H1 (cell line): Measurements from ENCODE around the gene TMEM243. TPM values are rescaled to one million over a fixed set of nuclear protein-coding genes. Genes with fewer than 3 reads are reported as not detected.

Experiments used
- CTCF ChIA-PET: fragments of 300-600 bp; sonication (Branson Sonifier 250); formaldehyde crosslinking; loops from one replicate; lab custom pipeline; 2021; ENCODE audit not compliant: partially characterized antibody; lab: Charles Lee
- POLR2A ChIA-PET: fragments of 300-600 bp; sonication (Branson Sonifier 250); formaldehyde crosslinking; loops from one replicate; lab custom pipeline; 2021; ENCODE audit warnings: inconsistent platforms; ENCODE audit not compliant: partially characterized antibody; lab: Charles Lee
- DNase-seq, 2 experiments: peaks; one replicate each; pipeline versions ENCODE4 v3.0.0 to v3.0.0-alpha.2; 2010 to 2022; ENCODE audit warnings: low spot score in 2 of 2, low read depth in 1 of 2, mixed read lengths in 1 of 2
- FAIRE-seq: peaks from 2 replicates; lab custom pipeline; 2011; peaks lifted over from hg19 to GRCh38; lab: Jason Lieb, UNC
- H2AFZ ChIP-seq: 2 replicates; pipeline ENCODE4 v1.8.1; 2012; ENCODE audit warnings: low read length, inconsistent platforms
- H2AK5ac ChIP-seq: 2 replicates; pipeline ENCODE4 v1.6.1; 2013; ENCODE audit warnings: low read depth, low read length
- H2BK120ac ChIP-seq: replicated peaks from 2 replicates; pipeline ENCODE3; 2013; ENCODE audit warnings: low read depth, low read length, inconsistent platforms
- H2BK12ac ChIP-seq: 2 replicates; pipeline ENCODE4 v1.6.1; 2013; ENCODE audit warnings: low read depth, low read length
- H2BK15ac ChIP-seq: 2 replicates; pipeline ENCODE4 v1.6.1; 2013; ENCODE audit warnings: low read length
- H2BK20ac ChIP-seq: 2 replicates; pipeline ENCODE4 v1.6.1; 2013; ENCODE audit warnings: low read length
- H2BK5ac ChIP-seq: 2 replicates; pipeline ENCODE4 v1.6.1; 2013; ENCODE audit warnings: low read depth, low read length
- H3K14ac ChIP-seq: 2 replicates; pipeline ENCODE4 v1.6.1; 2013; ENCODE audit warnings: inconsistent platforms; ENCODE audit not compliant: insufficient read length
- H3K18ac ChIP-seq: 2 replicates; pipeline ENCODE4 v1.6.1; 2013; ENCODE audit warnings: low read length; ENCODE audit errors: extremely low read depth
- H3K23ac ChIP-seq: 2 replicates; pipeline ENCODE4 v1.6.1; 2013; ENCODE audit warnings: inconsistent platforms; ENCODE audit not compliant: insufficient read length
- H3K23me2 ChIP-seq: 2 replicates; pipeline ENCODE4 v1.6.1; 2013; ENCODE audit warnings: low read depth, low read length
- H3K27ac ChIP-seq: 2 replicates; pipeline ENCODE4 v1.6.1; 2011; ENCODE audit warnings: low read depth, low read length, inconsistent platforms
- H3K27me3 ChIP-seq, 4 experiments: replicated peaks in 1 of 4; 1 replicate in 1 of 4; 2 replicates in 3 of 4; pipeline versions ENCODE4 v1.6.1 to v1.8.1; 2011 to 2013; ENCODE audit warnings: low read length in 3 of 4, mild to moderate bottlenecking in 3 of 4, inconsistent platforms in 2 of 4, mixed read lengths in 2 of 4, moderate library complexity in 1 of 4; ENCODE audit not compliant: control insufficient read depth in 3 of 4, insufficient read depth in 3 of 4; ENCODE audit errors: extremely low read depth in 1 of 4
- H3K36me3 ChIP-seq, 4 experiments: 2 replicates each; pipeline versions ENCODE4 v1.6.1 to v1.8.1; 2011 to 2013; ENCODE audit warnings: mild to moderate bottlenecking in 4 of 4, low read length in 3 of 4, moderate library complexity in 2 of 4, control low read depth in 1 of 4, inconsistent platforms in 1 of 4; ENCODE audit not compliant: insufficient read depth in 4 of 4, control insufficient read depth in 2 of 4
- H3K4ac ChIP-seq: replicated peaks from 2 replicates; pipeline ENCODE3; 2013; ENCODE audit warnings: low read length, low read depth, mixed read lengths, inconsistent platforms; ENCODE audit not compliant: insufficient read length
- H3K4me1 ChIP-seq, 4 experiments: replicated peaks in 1 of 4; 1 replicate in 1 of 4; 2 replicates in 3 of 4; pipeline versions ENCODE4 v1.6.1 to v1.8.1; 2011 to 2013; ENCODE audit warnings: low read length in 3 of 4, inconsistent platforms in 2 of 4, mixed read lengths in 1 of 4; ENCODE audit not compliant: insufficient read depth in 4 of 4, control insufficient read depth in 3 of 4
- H3K4me2 ChIP-seq, 2 experiments: 2 replicates each; pipeline versions ENCODE4 v1.6.1 to v1.8.1; 2011 to 2013; ENCODE audit warnings: low read depth in 2 of 2, low read length in 2 of 2, control low read depth in 1 of 2, inconsistent platforms in 1 of 2, mild to moderate bottlenecking in 1 of 2; ENCODE audit not compliant: insufficient read depth in 1 of 2
- H3K4me3 ChIP-seq, 4 experiments: fragments of 200-600, 300-600 bp in 1 of 4; sonication (generic), shearing (Covaris generic), sonication (Bioruptor Twin) in 1 of 4; 2 replicates each; pipeline versions ENCODE4 v1.5.1 to v1.8.1; 2011 to 2016; ENCODE audit warnings: low read length in 4 of 4, low read depth in 3 of 4, control low read depth in 2 of 4, inconsistent platforms in 2 of 4, mild to moderate bottlenecking in 2 of 4, mixed read lengths in 1 of 4, moderate library complexity in 1 of 4; ENCODE audit not compliant: insufficient read depth in 2 of 4; ENCODE audit errors: extremely low read depth in 1 of 4
- H3K56ac ChIP-seq: replicated peaks from 2 replicates; pipeline ENCODE3; 2013; ENCODE audit warnings: low read depth, mild to moderate bottlenecking, mixed read lengths, low read length, inconsistent platforms; ENCODE audit not compliant: insufficient read length
- H3K79me1 ChIP-seq: 2 replicates; pipeline ENCODE4 v1.6.1; 2013; ENCODE audit warnings: low read depth, low read length, control low read depth
- H3K79me2 ChIP-seq, 2 experiments: 2 replicates each; pipeline versions ENCODE4 v1.6.1 to v1.8.1; 2012 to 2013; ENCODE audit warnings: low read length in 2 of 2, mild to moderate bottlenecking in 2 of 2, inconsistent platforms in 1 of 2; ENCODE audit not compliant: insufficient read depth in 2 of 2, control insufficient read depth in 1 of 2
- H3K9ac ChIP-seq, 4 experiments: replicated peaks in 1 of 4; 1 replicate in 1 of 4; 2 replicates in 3 of 4; pipeline versions ENCODE4 v1.6.1 to v1.8.1; 2011 to 2013; ENCODE audit warnings: low read depth in 3 of 4, low read length in 3 of 4, control low read depth in 2 of 4, mild to moderate bottlenecking in 2 of 4, moderate library complexity in 2 of 4, inconsistent platforms in 1 of 4; ENCODE audit errors: extremely low read depth in 1 of 4
- H3K9me3 ChIP-seq, 2 experiments: 2 replicates each; pipeline versions ENCODE4 v1.6.1 to v1.8.1; 2012 to 2013; ENCODE audit warnings: mild to moderate bottlenecking in 2 of 2, moderate library complexity in 2 of 2, control low read depth in 1 of 2, inconsistent platforms in 1 of 2, low read depth in 1 of 2, low read length in 1 of 2, mixed read lengths in 1 of 2; ENCODE audit not compliant: insufficient read depth in 2 of 2
- H4K20me1 ChIP-seq, 2 experiments: replicated peaks in 1 of 2; 2 replicates each; pipeline versions ENCODE3 to v1.8.1; 2011 to 2013; ENCODE audit warnings: inconsistent platforms in 2 of 2, low read length in 2 of 2, mild to moderate bottlenecking in 1 of 2; ENCODE audit not compliant: insufficient read depth in 2 of 2, control insufficient read depth in 1 of 2
- H4K5ac ChIP-seq: 2 replicates; pipeline ENCODE4 v1.6.1; 2013; ENCODE audit warnings: low read length, low read depth, mixed read lengths, inconsistent platforms; ENCODE audit not compliant: insufficient read length
- H4K8ac ChIP-seq: 2 replicates; pipeline ENCODE4 v1.8.0; 2013; ENCODE audit warnings: mild to moderate bottlenecking, moderate library complexity, low read length, inconsistent platforms; ENCODE audit not compliant: insufficient read depth; ENCODE audit errors: extremely low read depth
- H4K91ac ChIP-seq: replicated peaks from 2 replicates; pipeline ENCODE3; 2013; ENCODE audit warnings: low read length, mixed read lengths, inconsistent platforms; ENCODE audit not compliant: insufficient read length
- MAFK ChIP-seq: IDR thresholded peaks from 2 replicates; pipeline ENCODE4 v1.6.1; 2012; ENCODE audit warnings: low read depth, mild to moderate bottlenecking, improper control_type of control experiment, low read length
- POLR2A ChIP-seq, 2 experiments: IDR thresholded peaks; 1 replicate in 1 of 2; 2 replicates in 1 of 2; pipeline ENCODE4 v1.6.1; 2011; ENCODE audit warnings: low read depth in 2 of 2, low read length in 2 of 2, mild to moderate bottlenecking in 2 of 2; ENCODE audit errors: control extremely low read depth in 1 of 2
- WGBS, 2 experiments: shearing (Covaris generic) in 1 of 2; methylation state at CpG; one replicate each; pipeline versions ENCODE4 v1.1.6 to v1.1.7; 2013 to 2015; ENCODE audit warnings: low lambda C conversion rate in 2 of 2, mixed read lengths in 2 of 2, inconsistent platforms in 1 of 2, low coverage in 1 of 2, missing lambda C conversion rate in 1 of 2; ENCODE audit not compliant: insufficient replicate concordance in 2 of 2, insufficient coverage in 1 of 2, insufficient read length in 1 of 2; ENCODE audit errors: extremely low coverage in 1 of 2, missing lambda C conversion rate in 1 of 2; 5-methylcytosine and 5-hydroxymethylcytosine counted together
- polyA plus RNA-seq, 7 experiments: library from polyadenylated mRNA; depleted of rRNA in 3 of 7; stranded (reverse) in 5 of 7; unstranded in 2 of 7; fragments of >200 nt in 5 of 7; fragments of 200-250 nt in 2 of 7; gene quantifications; 1 replicate in 5 of 7; 2 replicates in 1 of 7; 4 replicates in 1 of 7; pipeline versions ENCODE4 v1.2.1 to v1.2.3, GENCODE V29; 2011 to 2013; ENCODE audit warnings: missing spikeins in 2 of 7, mixed read lengths in 2 of 7
- total RNA-seq: library from RNA; stranded (reverse); fragmentation: NEBNext Ultra II Directional; extraction: Animal tissue kit (Norgen Biotek cat#: 25700); gene quantifications from 2 replicates; pipeline ENCODE4 v1.2.1, GENCODE V29; 2021

Gene TMEM243
- total and polyA plus RNA-seq, 2 of the 8 experiments (the other 6 are each of a cell fraction or from before 2014, with no cell fraction given) = 23.7 to 27.6 TPM

DNA sequence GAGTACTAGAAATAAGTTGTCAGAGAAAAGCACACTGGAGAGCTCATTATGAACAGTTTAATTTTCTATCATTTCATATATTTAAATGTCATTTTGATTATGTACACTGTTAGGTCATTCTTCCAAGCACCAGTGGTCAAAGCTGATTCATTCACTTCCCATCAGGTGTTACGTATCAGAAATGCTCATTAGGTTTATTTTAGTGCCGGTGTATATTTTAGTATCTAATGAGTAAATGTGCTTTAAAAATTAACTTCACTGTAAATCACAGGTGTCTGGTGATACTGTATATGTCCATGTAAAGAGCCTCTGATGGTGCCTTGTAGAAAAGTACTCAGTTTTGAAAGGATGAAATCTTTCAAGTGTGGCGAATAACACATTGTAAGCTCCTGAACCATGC lies 63.7 kb downstream of the TMEM243 start:
- no peak overlapping the region for H2BK12ac ChIP-seq
- no peak overlapping the region for H2AFZ ChIP-seq
- ChIA-PET POLR2A (interaction anchor here (0.8 to 0.9 kb wide), 3 partner anchors 43 to 229 kb away, joined by 3 read pairs; no protein-coding TSS in a partner anchor), CTCF (interaction anchor here (0.8 kb wide), 1 partner anchor 248 kb away, joined by 3 read pairs; no protein-coding TSS in a partner anchor)
- H3K27me3 ChIP-seq = no peaks in the 10 kb centered on the region
- no peak overlapping the region for H3K23ac ChIP-seq
- peaks cover 0 to 23% (median 0%) of the 10 kb centered on the region in 4 experiments; a peak in 1 of 8 replicates for H3K36me3 ChIP-seq
- H2AK5ac ChIP-seq = no peak overlapping the region
- no peak overlapping the region for H4K5ac ChIP-seq
- H3K4me3 ChIP-seq = 0 out of 8 replicates have a peak overlapping the region, but pooled peaks of 1 of the 4 experiments have one; percentile 5
- no peak overlapping the region for H2BK5ac ChIP-seq
- peaks cover 0 to 4% of the 10 kb centered on the region in 2 experiments for H4K20me1 ChIP-seq
- H2BK20ac ChIP-seq = no peak overlapping the region
- H3K27ac ChIP-seq = no peak overlapping the region
- no peak overlapping the region for H3K56ac ChIP-seq
- WGBS, 2 experiments = 92% methylated on average over 3 of the region's 3 CpGs; no CpG with 5 or more reads in 1 of the 2 experiments
- no peak overlapping the region for H4K8ac ChIP-seq
- no peaks in the 10 kb centered on the region for H3K9me3 ChIP-seq
- FAIRE-seq (no peak), DNase-seq (no peak)
- H3K79me2 ChIP-seq = peaks cover 35 to 84% of the 10 kb centered on the region in 2 experiments; a peak in 3 of 4 replicates
- H3K79me1 ChIP-seq = no peaks in the 10 kb centered on the region
- H3K9ac ChIP-seq = no peak overlapping the region
- H3K23me2 ChIP-seq = 0 out of 2 replicates have a peak, but pooled peaks cover 2% of the 10 kb centered on the region
- H2BK15ac ChIP-seq = no peak overlapping the region
- H2BK120ac ChIP-seq = no peak overlapping the region
- no peak overlapping the region for H3K14ac ChIP-seq
- no peak overlapping the region; a peak in 1 of 4 replicates for H3K4me2 ChIP-seq
- TF ChIP-seq POLR2A (IDR thresholded peaks at IDR 0.05; ENCODE audit: control extremely low read depth in 1 of 2, low read depth in 2 of 2, low read length in 2 of 2) (peak in 1 of 2 experiments; percentile 32; a peak in 1 of 3 replicates), MAFK (no peak)
- no peak overlapping the region for H3K18ac ChIP-seq
- peaks cover 0 to 3% (median 0%) of the 10 kb centered on the region in 4 experiments; a peak in 2 of 7 replicates for H3K4me1 ChIP-seq
- H3K4ac ChIP-seq = no peak overlapping the region
- no peak overlapping the region for H4K91ac ChIP-seq
